NOMO-1 treated with DMSO at 0.1 percent for 48 hours (cell line): Measurements from ENCODE around the gene PPP6R2.

ENCODE experiments used
- DNase-seq: peaks from one replicate; lab custom pipeline; 2025; ENCODE audit not compliant: unreplicated experiment; lab: John Stamatoyannopoulos, UW

The PPP6R2 gene

GRCh38 chr22:50445071-50445879, 102.1 kb downstream of the PPP6R2 start:
- DNase-seq: no peak

- no peak for DNase-seq
These were observed 103.0 kb downstream of the PPP6R2 start for GRCh38 chr22:50445880-50446707.

- DNase-seq: no peak
These were observed 103.8 kb downstream of the PPP6R2 start for GRCh38 chr22:50446708-50447575.

- DNase-seq: no peak
These were observed 104.7 kb downstream of the PPP6R2 start for GRCh38 chr22:50447576-50448551.

GRCh38 chr22:50452649-50453048, 109.5 kb downstream of the PPP6R2 start:
- DNase-seq: no peak

- DNase-seq: no peak
These were observed 111.5 kb downstream of the PPP6R2 start for GRCh38 chr22:50454556-50455075.

- no peak for DNase-seq
These were observed 112.1 kb downstream of the PPP6R2 start for GRCh38 chr22:50455201-50455600.

- DNase-seq: no peak
These were observed 112.9 kb downstream of the PPP6R2 start for GRCh38 chr22:50456026-50456425.

GRCh38 chr22:50456466-50457234, 113.5 kb downstream of the PPP6R2 start:
- no peak for DNase-seq

- no peak for DNase-seq
These were observed 115.9 kb downstream of the PPP6R2 start for GRCh38 chr22:50459016-50459415.

GRCh38 chr22:50459496-50460140, 116.5 kb downstream of the PPP6R2 start:
- DNase-seq: no peak

GRCh38 chr22:50460938-50461337, 117.8 kb downstream of the PPP6R2 start:
- DNase-seq: no peak

GRCh38 chr22:50461536-50461935, 118.4 kb downstream of the PPP6R2 start:
- DNase-seq: no peak

GRCh38 chr22:50461979-50462540, 118.9 kb downstream of the PPP6R2 start:
- no peak for DNase-seq

- DNase-seq: no peak
These were observed 120.2 kb downstream of the PPP6R2 start for GRCh38 chr22:50463188-50463900.

- DNase-seq: no peak
These were observed 121.3 kb downstream of the PPP6R2 start for GRCh38 chr22:50464451-50464850.

- no peak for DNase-seq
These were observed 122.2 kb downstream of the PPP6R2 start for GRCh38 chr22:50465066-50465930.
